Kidney tubule cell (primary cell): ENCODE measurements around the gene SLC5A12.

Experiments
- DNase-seq: peaks from one replicate; pipeline ENCODE4 v3.0.0-alpha.2; 2018; ENCODE audit warnings: low spot score

SLC5A12 gene, protein sequence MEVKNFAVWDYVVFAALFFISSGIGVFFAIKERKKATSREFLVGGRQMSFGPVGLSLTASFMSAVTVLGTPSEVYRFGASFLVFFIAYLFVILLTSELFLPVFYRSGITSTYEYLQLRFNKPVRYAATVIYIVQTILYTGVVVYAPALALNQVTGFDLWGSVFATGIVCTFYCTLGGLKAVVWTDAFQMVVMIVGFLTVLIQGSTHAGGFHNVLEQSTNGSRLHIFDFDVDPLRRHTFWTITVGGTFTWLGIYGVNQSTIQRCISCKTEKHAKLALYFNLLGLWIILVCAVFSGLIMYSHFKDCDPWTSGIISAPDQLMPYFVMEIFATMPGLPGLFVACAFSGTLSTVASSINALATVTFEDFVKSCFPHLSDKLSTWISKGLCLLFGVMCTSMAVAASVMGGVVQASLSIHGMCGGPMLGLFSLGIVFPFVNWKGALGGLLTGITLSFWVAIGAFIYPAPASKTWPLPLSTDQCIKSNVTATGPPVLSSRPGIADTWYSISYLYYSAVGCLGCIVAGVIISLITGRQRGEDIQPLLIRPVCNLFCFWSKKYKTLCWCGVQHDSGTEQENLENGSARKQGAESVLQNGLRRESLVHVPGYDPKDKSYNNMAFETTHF

DNA sequence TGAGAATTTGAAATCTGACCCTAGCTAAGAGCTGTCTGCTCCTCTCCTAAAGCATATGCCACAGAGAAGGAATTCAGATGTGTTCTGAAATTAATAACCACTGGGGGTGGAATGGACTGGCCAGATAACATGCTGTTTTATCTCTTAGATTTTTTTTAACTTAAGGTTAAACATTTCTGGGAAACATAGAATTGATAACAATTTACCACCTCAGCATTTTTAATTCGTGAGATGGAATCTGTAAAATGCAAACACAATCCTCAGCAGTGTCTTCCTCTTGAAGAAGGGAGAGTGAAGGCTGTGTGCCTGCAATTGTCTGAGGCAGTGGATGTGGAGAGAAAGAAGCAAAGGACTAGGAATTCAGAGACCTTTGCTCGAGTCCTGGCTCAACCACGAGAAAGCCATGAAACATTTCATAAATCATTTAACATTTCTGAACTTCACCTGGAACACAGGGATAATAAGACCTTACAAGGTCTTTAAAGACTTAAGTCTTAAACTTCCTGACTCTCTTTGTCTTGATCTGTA lies at the start of gene SLC5A12:
SLC5A12 (minus strand) TSS at position 113 of the 528 bp plus-strand sequence. CDS start 346 bp downstream, outside the sequence.
- DNase-seq = no peak

GRCh38 chr11:26769027-26769426 lies 47.2 kb upstream of the SLC5A12 start:
- no peak for DNase-seq

DNA sequence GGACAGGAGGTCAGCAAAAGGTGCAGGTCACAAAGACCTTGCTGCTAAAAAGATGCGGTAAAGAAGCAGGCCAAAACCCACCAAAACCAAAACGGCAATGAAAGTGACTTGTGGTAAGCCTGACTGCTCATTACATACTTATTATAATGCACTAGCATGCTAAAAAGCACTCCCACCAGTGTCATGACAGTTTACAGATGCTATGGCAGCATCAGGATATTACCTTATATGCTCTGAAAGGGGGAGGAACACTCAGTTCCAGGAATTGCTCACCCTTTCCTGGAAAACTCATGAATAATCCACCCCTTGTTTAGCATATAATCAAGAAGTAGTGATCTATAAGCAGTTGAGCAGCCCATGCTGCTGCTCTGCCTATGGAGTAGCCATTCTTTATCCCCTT lies 45.2 kb upstream of the SLC5A12 start:
- no peak for DNase-seq

GRCh38 chr11:26765323-26765722 lies 43.5 kb upstream of the SLC5A12 start:
- no peak for DNase-seq

GRCh38 chr11:26764825-26765224 lies 43.0 kb upstream of the SLC5A12 start:
- DNase-seq = no peak

DNA sequence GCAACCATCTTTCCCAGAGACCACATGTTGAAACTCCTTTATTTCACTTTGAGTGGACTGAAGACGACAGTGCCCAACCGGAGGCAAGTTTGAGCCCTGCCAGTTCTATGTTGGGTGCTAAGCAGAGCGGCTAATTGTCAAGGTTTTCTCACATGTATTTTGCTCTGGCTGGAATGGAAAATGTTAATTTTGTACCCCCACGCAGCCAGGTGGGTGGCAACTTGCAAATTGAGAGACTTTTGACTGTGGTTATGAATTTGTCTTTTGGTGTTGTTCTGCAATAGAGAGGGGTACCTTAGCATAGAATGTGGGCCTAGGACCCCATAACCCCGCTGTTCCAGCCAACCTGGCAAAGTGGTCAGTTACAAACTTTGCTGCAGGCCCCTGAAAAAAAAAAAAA lies 42.5 kb upstream of the SLC5A12 start:
- DNase-seq = no peak

DNA sequence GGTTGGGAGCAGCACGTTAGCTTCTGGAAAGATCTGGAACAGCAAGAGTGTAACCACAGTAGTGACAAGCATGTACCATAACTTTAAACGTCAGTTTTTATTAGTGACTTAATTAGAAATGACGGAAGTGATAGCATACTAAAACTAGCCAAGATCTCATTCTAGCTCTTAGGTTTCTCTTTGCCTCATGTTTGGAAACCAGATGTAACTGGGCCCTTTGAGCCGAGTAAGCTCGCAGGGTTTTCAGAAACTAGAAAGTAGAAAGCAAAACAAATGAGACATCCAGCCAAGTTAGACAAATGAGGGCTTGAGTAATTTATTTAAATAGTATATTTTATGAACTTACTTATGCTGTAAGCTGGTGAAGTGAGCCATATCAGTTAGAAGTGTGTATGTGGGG lies 40.2 kb upstream of the SLC5A12 start:
- DNase-seq = no peak

DNA sequence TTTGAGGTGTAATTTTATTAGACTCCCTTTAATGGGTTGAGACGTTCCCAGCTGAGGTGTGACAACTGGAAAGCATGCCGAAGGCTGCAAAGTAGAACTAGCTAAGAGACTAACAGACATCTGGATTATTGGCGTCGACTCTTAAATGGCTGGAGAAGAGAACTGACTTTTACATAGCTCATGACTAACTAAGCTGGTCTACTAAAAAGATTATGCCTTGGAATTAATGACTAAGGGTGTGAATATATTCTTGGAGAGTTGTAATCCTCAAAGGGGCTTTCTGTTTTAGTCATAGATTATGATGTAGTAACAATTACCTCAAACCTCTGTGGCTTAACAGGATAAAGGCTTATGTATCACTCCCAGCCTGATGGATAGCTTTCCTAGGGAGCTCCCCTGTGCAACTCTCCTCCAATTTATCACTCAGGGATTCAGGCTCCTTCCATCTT lies 39.5 kb upstream of the SLC5A12 start:
- DNase-seq = peak; percentile 43

DNA sequence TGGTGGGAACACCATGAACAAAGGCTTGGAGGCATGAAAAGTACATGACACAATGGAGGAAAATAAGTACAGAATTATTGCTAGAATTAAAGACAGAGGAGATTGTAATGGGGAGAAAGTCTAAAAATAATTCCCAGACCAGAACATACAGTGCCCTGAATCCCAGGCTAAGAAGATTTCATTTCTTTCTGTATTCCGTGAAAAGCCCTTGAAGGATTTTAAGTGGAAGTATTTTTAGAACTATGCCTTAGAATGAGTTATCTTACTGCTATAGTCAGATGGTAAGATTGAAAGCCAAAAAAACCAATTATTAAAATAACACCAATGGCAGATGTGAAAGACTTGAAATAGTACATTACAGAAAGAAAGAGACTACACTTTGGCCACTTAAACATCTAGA lies 36.1 kb upstream of the SLC5A12 start:
- no peak for DNase-seq

DNA sequence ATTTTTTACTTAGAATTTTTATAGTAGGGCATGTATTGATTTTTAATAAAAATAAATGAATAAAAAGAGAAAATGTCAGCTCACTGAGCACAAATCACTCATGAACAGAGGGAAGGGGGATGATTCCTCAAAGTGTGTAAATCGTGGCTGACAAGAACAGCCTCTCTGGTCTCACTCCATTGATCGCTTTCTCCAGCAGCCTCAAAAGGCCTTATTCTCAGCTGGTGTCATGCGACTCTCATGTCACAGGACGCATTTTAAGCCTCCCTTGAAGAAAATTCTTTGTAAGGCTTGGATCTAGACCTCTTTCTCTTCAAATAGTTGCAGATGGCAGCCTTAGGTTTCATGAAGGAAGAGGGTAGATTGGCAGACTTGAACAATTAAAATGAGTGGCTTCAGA lies 33.9 kb upstream of the SLC5A12 start:
- no peak for DNase-seq

DNA sequence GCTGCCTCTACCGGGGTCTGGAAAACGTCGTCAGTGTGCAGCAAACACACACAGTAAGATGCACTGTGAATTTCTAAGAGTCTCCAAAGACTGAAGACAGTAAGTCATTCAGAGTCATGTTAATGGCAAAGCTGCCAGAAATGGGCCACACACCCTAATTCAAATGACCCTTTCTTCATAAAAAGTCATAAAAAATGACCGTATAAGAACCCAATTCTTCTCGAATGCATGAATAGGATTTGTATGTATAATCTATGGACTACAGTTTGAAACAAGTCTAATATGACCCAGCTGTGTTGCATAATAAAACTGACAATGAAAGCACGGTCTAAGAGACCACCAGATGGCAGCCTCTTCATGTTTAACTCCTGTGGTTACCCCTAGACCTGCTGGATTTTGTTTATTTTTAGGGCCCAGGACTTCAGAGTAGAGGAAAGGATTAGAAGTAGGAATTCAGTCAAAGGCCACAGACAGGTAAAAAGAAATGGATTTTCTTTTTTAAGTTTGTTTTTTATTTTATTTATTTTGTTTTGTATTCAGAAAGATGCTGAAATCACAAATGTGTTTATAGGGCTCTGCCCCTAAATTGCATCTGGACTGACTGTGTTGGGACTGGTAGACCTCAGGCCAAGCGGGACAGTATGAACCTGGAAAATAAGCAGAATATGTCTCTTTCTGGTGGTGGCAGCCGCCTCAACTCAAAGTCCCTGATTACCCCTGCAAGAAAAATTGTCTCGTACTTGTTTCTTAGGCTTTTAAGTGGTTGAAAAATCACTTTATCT lies 32.1 kb upstream of the SLC5A12 start:
- peak; percentile 61 for DNase-seq

DNA sequence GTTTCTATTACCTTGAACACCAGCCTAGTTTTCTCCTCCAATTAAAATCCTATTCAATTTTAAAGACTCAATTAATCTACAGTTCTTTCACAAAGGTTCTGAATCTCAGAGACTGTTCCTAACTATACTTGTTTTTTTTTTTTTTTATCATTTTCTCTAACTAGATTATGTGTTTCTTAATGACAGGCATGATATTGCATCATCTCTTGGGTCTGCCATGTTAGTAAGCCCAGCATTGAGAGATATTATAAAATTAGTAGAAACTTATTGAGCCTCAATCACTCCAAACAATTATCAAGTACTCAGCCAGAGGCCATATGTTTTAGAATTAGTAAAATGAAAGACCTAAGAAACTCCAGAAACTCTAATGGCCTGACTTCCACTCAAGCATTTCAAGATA lies 28.1 kb upstream of the SLC5A12 start:
- DNase-seq = no peak

GRCh38 chr11:26743622-26744021 lies 21.8 kb upstream of the SLC5A12 start:
- DNase-seq = no peak

DNA sequence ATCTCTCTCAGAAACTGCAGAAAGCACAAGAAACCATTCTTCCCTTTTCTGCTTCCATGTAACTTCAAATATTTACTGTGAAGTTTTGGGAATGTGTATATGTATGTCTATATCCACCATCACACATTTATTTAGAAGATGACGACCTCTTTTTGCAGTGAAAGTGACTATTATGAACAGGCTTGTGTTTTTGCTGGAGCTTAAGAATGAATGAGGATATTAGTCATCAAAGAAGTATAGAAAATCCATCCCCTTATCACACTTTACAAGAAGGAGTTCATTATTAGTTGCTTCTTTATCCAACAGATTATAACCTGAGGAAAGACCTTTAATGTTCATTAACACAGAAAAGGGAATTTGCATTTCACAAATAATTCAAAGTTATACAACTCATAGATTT lies 21.1 kb upstream of the SLC5A12 start:
- DNase-seq = no peak

DNA sequence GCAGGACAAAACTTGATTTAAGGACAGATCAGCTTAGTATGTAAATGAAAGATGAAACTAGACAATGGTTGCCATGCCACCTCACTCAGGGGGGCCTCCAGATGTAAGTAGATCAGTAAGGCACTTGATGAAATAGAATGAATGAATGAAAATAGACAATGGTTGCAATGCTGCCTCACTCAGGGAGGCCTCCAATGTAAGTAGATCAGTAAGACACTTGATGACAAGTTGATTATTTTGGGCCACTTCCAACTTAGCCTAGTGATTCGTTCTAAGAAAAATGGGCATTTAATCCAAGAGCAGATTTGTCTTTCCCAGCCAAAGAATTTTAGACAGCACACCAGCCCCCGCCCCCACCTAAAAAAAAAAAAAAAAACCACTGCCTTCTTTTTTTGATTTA lies 19.2 kb upstream of the SLC5A12 start:
- peak; percentile 30 for DNase-seq

GRCh38 chr11:26739366-26740073 lies 17.7 kb upstream of the SLC5A12 start:
- DNase-seq = no peak

DNA sequence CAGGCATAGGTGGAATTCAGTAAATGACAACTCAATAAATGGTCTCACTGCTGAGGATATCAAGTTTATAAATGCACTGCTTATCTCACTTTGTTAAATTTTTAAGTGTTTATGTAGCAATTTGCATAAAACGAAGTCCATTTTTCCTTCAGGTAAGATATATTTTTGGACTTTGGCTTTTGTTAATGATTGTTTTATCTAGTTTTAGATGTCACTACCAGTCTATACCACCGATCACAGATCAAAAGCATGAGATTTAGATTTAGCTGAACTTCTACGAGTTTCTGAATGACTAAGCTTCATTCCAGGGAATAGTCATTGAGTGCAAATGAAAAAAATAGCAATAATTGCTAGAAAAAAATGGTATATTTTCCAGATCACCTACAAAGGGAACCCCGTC lies 12.8 kb upstream of the SLC5A12 start:
- no peak for DNase-seq

GRCh38 chr11:26731084-26731456 lies 9.2 kb upstream of the SLC5A12 start:
- peak; percentile 79 for DNase-seq

GRCh38 chr11:26730414-26731083 lies 8.7 kb upstream of the SLC5A12 start:
- no peak for DNase-seq

DNA sequence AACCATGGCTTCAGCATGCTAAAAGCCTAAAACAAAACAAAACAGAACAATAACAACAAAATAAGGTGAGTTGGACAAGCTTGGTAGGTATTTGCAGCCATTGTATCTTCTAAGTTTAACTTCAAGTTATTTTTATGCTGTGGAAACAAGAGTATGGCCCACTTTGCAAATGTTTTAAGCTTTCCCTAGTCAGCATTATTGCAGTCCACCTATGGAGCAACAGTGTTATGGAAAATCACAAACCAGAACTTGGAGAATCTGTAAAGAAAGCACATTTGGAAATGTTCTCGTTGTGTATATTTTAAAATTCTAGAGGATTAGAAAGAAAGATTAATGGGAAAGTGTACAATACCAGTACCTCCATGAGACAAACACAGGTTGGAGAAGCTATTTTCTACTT lies 7.4 kb upstream of the SLC5A12 start:
- no peak for DNase-seq

DNA sequence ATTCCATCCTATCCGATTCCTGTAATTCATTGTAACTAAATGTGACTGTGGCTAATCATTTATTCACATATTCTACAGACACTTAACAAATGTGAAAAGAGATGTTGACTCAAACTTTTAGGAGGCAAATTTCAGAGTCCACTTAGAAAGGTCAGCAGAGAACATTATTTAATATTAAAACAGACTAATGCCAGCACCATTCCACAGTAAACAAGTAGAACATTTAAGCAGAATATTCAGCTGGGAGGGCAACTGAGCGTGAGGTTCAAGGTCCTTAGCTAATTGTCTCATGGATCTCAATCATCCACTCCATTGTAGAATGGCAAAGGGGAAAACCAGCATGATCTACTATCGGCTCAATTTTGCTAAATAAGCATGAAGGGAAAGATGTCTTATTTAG lies 5.1 kb upstream of the SLC5A12 start:
- DNase-seq = no peak
